HEK293 (cell line): Measurements from ENCODE around the gene MED13L.

Experiments
- CTCF ChIA-PET: fragments of 350-600 bp; formaldehyde crosslinking; extraction: SDS; loops from one replicate; lab custom pipeline; 2021; ENCODE audit warnings: antibody characterized with exemption; lab: Yijun Ruan, JAX
- POLR2A ChIA-PET: fragments of 300-600 bp; formaldehyde crosslinking; extraction: SDS; loops from one replicate; lab custom pipeline; 2020; ENCODE audit warnings: antibody characterized with exemption, inconsistent platforms; lab: Yijun Ruan, JAX
- H3K27ac ChIP-seq: fragments of 200-500 bp; sonication (Bioruptor generic); 2 replicates; pipeline ENCODE4 v1.5.1; 2014; ENCODE audit warnings: low read depth, low read length, control low read depth, inconsistent platforms; ENCODE audit errors: extremely low read depth
- H3K36me3 ChIP-seq, 2 experiments: fragments of 200-500 bp in 1 of 2; sonication (Bioruptor generic) in 1 of 2; 1 replicate in 1 of 2; 2 replicates in 1 of 2; pipeline ENCODE4 v1.5.1; 2014 to 2017; ENCODE audit warnings: inconsistent platforms in 2 of 2, low read length in 2 of 2; ENCODE audit not compliant: control insufficient read depth in 2 of 2, insufficient read depth in 1 of 2
- H3K4me1 ChIP-seq: fragments of 200-500 bp; sonication (Bioruptor generic); 2 replicates; pipeline ENCODE4 v1.5.1; 2014; ENCODE audit warnings: mild to moderate bottlenecking, low read length, inconsistent platforms; ENCODE audit not compliant: control insufficient read depth, insufficient read depth
- H3K4me3 ChIP-seq: 2 replicates; pipeline ENCODE4 v1.5.1; 2011; ENCODE audit warnings: low read depth, mild to moderate bottlenecking, control low read depth, low read length, moderate library complexity
- H3K9me3 ChIP-seq: fragments of 200-500 bp; sonication (Bioruptor generic); 2 replicates; pipeline ENCODE4 v1.5.1; 2014; ENCODE audit warnings: low read depth, low read length, inconsistent platforms; ENCODE audit not compliant: control insufficient read depth, insufficient read depth
- PRDM1 ChIP-seq: fragments of 450-650 bp; formaldehyde crosslinking; IDR thresholded peaks from 2 replicates; pipeline ENCODE4; 2016; ENCODE audit warnings: missing biosample characterization, missing genetic modification characterization
- PRDM4 ChIP-seq: fragments of 450-650 bp; formaldehyde crosslinking; IDR thresholded peaks from 2 replicates; pipeline ENCODE4 v1.5.1; 2017; ENCODE audit warnings: missing biosample characterization, missing genetic modification characterization
- RBAK ChIP-seq: fragments of 450-650 bp; formaldehyde crosslinking; IDR thresholded peaks from 2 replicates; pipeline ENCODE4 v1.5.1; 2016; ENCODE audit warnings: missing biosample characterization, missing genetic modification characterization
- ZBTB11 ChIP-seq: fragments of 450-650 bp; formaldehyde crosslinking; conservative IDR thresholded peaks from 2 replicates; pipeline ENCODE4 v1.5.1; 2016; ENCODE audit warnings: low read depth, missing biosample characterization, missing genetic modification characterization
- ZBTB49 ChIP-seq: fragments of 450-650 bp; formaldehyde crosslinking; IDR thresholded peaks from 2 replicates; pipeline ENCODE4 v1.5.1; 2016; ENCODE audit warnings: missing biosample characterization, missing genetic modification characterization, low read depth
- ZFP37 ChIP-seq: fragments of 450-650 bp; formaldehyde crosslinking; IDR thresholded peaks from 2 replicates; pipeline ENCODE4 v1.5.1; 2016; ENCODE audit warnings: missing biosample characterization, missing genetic modification characterization
- ZNF202 ChIP-seq: fragments of 450-650 bp; formaldehyde crosslinking; IDR thresholded peaks from 2 replicates; pipeline ENCODE4 v1.5.1; 2016; ENCODE audit warnings: missing biosample characterization, missing genetic modification characterization, borderline replicate concordance
- ZNF350 ChIP-seq: fragments of 450-650 bp; formaldehyde crosslinking; IDR thresholded peaks from 2 replicates; pipeline ENCODE4 v1.5.0; 2017; ENCODE audit warnings: missing biosample characterization, mild to moderate bottlenecking, missing genetic modification characterization
- ZNF416 ChIP-seq: fragments of 450-650 bp; formaldehyde crosslinking; IDR thresholded peaks from 2 replicates; pipeline ENCODE4 v1.5.1; 2016; ENCODE audit warnings: missing biosample characterization, missing genetic modification characterization
- ZNF558 ChIP-seq: fragments of 450-650 bp; formaldehyde crosslinking; IDR thresholded peaks from 2 replicates; pipeline ENCODE4 v1.5.1; 2016; ENCODE audit warnings: missing biosample characterization, missing genetic modification characterization
- ZNF610 ChIP-seq: fragments of 450-650 bp; formaldehyde crosslinking; IDR thresholded peaks from 2 replicates; pipeline ENCODE4 v1.5.1; 2016; ENCODE audit warnings: missing biosample characterization, missing genetic modification characterization, borderline replicate concordance
- ZNF629 ChIP-seq: fragments of 450-650 bp; formaldehyde crosslinking; IDR thresholded peaks from 2 replicates; pipeline ENCODE4 v1.5.1; 2017; ENCODE audit warnings: missing biosample characterization, missing genetic modification characterization
- ZNF701 ChIP-seq: fragments of 450-650 bp; formaldehyde crosslinking; IDR thresholded peaks from 2 replicates; pipeline ENCODE4 v1.5.1; 2016; ENCODE audit warnings: missing biosample characterization, missing genetic modification characterization
- ZNF785 ChIP-seq: fragments of 450-650 bp; formaldehyde crosslinking; IDR thresholded peaks from 2 replicates; pipeline ENCODE4 v1.5.1; 2016; ENCODE audit warnings: missing biosample characterization, missing genetic modification characterization
- ZSCAN5A ChIP-seq: fragments of 450-650 bp; formaldehyde crosslinking; IDR thresholded peaks from 2 replicates; pipeline ENCODE4 v1.5.1; 2016; ENCODE audit warnings: missing biosample characterization, missing genetic modification characterization
- TF ChIP-seq, protein P1 (sequence below): fragments of 450-650 bp; formaldehyde crosslinking; IDR thresholded peaks from 2 replicates; pipeline ENCODE4 v1.5.1; 2017; ENCODE audit warnings: missing biosample characterization, missing genetic modification characterization

Gene MED13L

GRCh38 chr12:116317986-116318575, 40.6 kb upstream of the MED13L start (continued):
- no peak for TF ChIP-seq ZSCAN5A
- TF ChIP-seq, all 188 proteins: peak for 0

GRCh38 chr12:116317139-116317538, 39.6 kb upstream of the MED13L start:
- Histone ChIP-seq H3K4me1 (no peaks in the 10 kb centered on the region), H3K27ac (no peak overlapping the region), H3K36me3 (no peaks in the 10 kb centered on the region)
- ChIA-PET CTCF (interaction anchor here (0.6 to 0.7 kb wide), 2 partner anchors 386 to 391 kb away, joined by 5 read pairs; no protein-coding TSS in a partner anchor), POLR2A (interaction anchor here (1.6 kb wide), 1 partner anchor 68 kb away, joined by 3 read pairs; no protein-coding TSS in a partner anchor)
- TF ChIP-seq ZBTB49 (tag by site-specific recombination) (no peak), ZNF558 (tag by site-specific recombination) (peak; percentile 93)
- TF ChIP-seq, all 188 proteins: peak for 1
- Histone ChIP-seq H3K4me3 (no peak overlapping the region), H3K9me3 (no peaks in the 10 kb centered on the region)

GRCh38 chr12:116314477-116314876, 37.0 kb upstream of the MED13L start:
- ChIA-PET POLR2A (no interaction called here), CTCF (no interaction called here)
- Histone ChIP-seq H3K27ac (no peak overlapping the region), H3K9me3 (no peaks in the 10 kb centered on the region), H3K36me3 (no peaks in the 10 kb centered on the region), H3K4me1 (no peaks in the 10 kb centered on the region), H3K4me3 (no peak overlapping the region)
- TF ChIP-seq ZBTB11: no peak
- no peak for TF ChIP-seq ZNF701 (tag by site-specific recombination)
- TF ChIP-seq ZSCAN5A: no peak
- TF ChIP-seq ZNF785 (tag by site-specific recombination): no peak
- TF ChIP-seq, protein P1, sequence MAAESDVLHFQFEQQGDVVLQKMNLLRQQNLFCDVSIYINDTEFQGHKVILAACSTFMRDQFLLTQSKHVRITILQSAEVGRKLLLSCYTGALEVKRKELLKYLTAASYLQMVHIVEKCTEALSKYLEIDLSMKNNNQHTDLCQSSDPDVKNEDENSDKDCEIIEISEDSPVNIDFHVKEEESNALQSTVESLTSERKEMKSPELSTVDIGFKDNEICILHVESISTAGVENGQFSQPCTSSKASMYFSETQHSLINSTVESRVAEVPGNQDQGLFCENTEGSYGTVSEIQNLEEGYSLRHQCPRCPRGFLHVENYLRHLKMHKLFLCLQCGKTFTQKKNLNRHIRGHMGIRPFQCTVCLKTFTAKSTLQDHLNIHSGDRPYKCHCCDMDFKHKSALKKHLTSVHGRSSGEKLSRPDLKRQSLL: no peak
- no peak for TF ChIP-seq PRDM4
- TF ChIP-seq PRDM1 (tag by site-specific recombination): no peak
- TF ChIP-seq RBAK: no peak
- no peak for TF ChIP-seq ZNF350 (tag by site-specific recombination)
- no peak for TF ChIP-seq ZNF416
- TF ChIP-seq ZNF202 (tag by site-specific recombination): no peak
- TF ChIP-seq ZNF610: no peak
- no peak for TF ChIP-seq ZNF629
- no peak for TF ChIP-seq ZFP37 (tag by site-specific recombination)
